ENCODE results near the gene DHX40. TPM values are rescaled to one million over a fixed set of nuclear protein-coding genes. Genes with fewer than 3 reads are reported as not detected.

DHX40 gene
- total and polyA plus RNA-seq, 8 donors, result 6.6 to 21.2 (median 15.7) TPM

DNA sequence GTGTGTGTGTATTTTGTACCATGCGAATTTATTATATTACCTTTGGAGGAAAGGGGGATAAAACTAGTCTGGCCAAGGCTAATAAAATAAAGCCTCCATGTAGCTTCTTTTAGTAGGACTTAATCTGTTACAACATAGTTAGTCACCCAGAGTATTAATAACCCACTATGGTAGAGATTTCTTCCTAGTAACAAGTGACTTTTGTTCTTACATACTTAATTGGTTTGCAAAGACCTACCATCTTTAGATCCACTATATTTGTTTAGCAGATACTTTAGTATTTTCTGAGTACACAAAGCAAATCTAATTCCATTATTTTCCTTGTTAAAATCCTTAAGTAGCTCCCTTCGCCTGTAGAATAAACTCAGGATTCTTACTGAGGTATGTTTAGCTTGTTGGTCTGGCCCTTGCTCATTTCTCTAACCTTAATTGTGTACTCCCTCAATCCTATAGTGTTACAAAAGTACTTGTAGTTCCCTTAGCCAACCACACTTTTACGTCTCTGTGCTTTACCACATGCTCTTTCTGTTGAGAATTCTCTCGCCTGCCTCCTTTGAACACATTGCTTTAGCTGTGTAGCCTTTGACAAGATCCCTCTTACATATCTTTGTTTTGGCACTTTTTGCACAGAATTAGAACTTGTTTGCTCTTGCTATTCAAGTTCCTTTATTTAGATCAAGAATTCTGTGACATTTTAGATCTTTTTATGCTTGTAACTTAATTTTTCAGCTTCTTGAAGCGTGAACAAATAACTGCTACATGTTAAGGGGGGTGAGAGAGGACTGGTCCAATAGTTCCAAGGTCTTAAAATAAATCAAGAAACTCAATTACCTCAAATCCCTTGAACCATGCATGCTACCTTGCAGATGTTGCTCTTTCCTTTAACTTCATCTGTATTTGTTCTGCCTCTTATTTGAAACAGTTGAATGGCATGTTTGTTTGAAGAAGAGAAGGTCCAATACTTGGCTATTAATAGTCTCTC lies 78.0 kb downstream of the DHX40 start:
- FAIRE-seq (no peak), ATAC-seq (peak; percentile 29 to 53 (median 35)), DNase-seq (no peak)
- Histone ChIP-seq H3K36me3 (peaks cover 0 to 6% (median 2%) of the 10 kb centered on the region in 3 donors), H3K4me1 (peaks cover 15 to 24% (median 21%) of the 10 kb centered on the region in 3 donors), H3K27me3 (no peaks in the 10 kb centered on the region), H3K27ac (no peak overlapping the region), H3K4me3 (no peak overlapping the region), H3K9me3 (no peaks in the 10 kb centered on the region)
- TF ChIP-seq, protein P1, sequence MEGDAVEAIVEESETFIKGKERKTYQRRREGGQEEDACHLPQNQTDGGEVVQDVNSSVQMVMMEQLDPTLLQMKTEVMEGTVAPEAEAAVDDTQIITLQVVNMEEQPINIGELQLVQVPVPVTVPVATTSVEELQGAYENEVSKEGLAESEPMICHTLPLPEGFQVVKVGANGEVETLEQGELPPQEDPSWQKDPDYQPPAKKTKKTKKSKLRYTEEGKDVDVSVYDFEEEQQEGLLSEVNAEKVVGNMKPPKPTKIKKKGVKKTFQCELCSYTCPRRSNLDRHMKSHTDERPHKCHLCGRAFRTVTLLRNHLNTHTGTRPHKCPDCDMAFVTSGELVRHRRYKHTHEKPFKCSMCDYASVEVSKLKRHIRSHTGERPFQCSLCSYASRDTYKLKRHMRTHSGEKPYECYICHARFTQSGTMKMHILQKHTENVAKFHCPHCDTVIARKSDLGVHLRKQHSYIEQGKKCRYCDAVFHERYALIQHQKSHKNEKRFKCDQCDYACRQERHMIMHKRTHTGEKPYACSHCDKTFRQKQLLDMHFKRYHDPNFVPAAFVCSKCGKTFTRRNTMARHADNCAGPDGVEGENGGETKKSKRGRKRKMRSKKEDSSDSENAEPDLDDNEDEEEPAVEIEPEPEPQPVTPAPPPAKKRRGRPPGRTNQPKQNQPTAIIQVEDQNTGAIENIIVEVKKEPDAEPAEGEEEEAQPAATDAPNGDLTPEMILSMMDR (IDR thresholded peaks at IDR 0.05), result no peak
- 67 to 68% methylated on average over 5 of the region's 5 CpGs for WGBS, 2 donors
- intact Hi-C loops (cut with DNase I), result no loop called here

DNA sequence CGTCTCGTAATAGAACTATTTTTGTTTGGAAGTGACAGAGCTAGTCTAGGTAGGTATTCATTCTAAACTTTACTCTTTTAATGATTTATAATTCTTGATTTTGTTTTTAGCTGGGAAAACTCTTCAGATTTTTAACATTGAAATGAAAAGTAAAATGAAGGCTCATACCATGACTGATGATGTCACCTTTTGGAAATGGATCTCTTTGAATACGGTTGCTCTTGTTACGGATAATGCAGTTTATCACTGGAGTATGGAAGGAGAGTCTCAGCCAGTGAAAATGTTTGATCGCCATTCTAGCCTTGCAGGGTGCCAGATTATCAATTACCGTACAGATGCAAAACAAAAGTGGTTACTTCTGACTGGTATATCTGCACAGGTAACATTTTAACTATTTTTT lies 81.9 kb downstream of the DHX40 start:
- DNase-seq (no peak), ATAC-seq (no peak), FAIRE-seq (no peak)
- Histone ChIP-seq H3K4me3 (no peak overlapping the region), H3K4me1 (peaks cover 8 to 12% (median 11%) of the 10 kb centered on the region in 3 donors), H3K36me3 (peaks cover 0 to 26% (median 23%) of the 10 kb centered on the region in 3 donors), H3K27ac (no peak overlapping the region), H3K9me3 (no peaks in the 10 kb centered on the region), H3K27me3 (no peaks in the 10 kb centered on the region)
- WGBS, 2 donors, result 81 to 83% methylated on average over 6 of the region's 6 CpGs
- TF ChIP-seq, protein P1 (IDR thresholded peaks at IDR 0.05), result no peak
- intact Hi-C loops (cut with DNase I), result no loop called here

DNA sequence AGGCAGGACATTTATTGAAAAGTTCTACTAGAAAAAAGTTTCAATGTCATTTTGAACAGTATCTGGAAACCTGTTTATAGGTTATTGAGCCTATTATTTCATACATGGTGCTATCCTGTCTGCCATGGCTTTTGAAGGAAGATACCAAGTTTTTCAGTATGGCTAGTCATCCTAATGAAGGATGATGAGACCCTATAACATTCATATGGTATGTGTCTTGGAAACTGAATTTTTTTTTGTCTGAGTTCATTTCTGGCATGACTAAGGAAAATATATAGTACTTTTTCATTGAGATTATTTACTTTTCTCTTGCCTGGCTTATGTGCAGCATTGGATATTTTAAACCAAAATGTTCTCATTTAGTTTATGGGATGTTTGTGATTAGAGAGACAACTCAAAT lies 84.5 kb downstream of the DHX40 start:
- TF ChIP-seq, protein P1 (IDR thresholded peaks at IDR 0.05), result no peak
- FAIRE-seq (no peak), DNase-seq (no peak), ATAC-seq (no peak)
- no peaks in the 10 kb centered on the region for H3K9me3 ChIP-seq
- no peak overlapping the region for H3K27ac ChIP-seq
- H3K27me3 ChIP-seq, result no peaks in the 10 kb centered on the region
- no peak overlapping the region for H3K4me3 ChIP-seq
- H3K36me3 ChIP-seq, result peaks cover 0 to 48% (median 19%) of the 10 kb centered on the region in 3 donors
- no peaks in the 10 kb centered on the region for H3K4me1 ChIP-seq
- intact Hi-C loops (cut with DNase I), result no loop called here

DNA sequence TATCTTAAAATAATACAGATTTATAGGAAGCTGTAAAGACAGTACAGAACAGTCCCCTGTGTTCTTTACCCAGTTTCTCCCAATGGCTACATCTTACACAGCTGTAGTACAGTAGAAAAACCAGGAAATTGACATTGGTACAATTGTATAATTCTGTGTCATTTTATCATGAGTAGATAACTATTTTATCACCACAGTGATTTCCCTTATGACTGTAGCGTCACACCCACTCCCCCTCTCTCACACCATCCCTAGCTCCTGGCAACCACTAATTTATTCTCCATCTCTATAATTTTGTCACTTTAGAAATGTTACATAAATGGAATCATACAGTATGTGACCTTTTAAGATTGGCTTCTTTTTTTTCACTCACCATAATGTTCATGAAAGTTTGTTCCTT lies 85.2 kb downstream of the DHX40 start:
- Histone ChIP-seq H3K4me1 (no peaks in the 10 kb centered on the region), H3K36me3 (peaks cover 0 to 56% (median 18%) of the 10 kb centered on the region in 3 donors), H3K9me3 (no peaks in the 10 kb centered on the region), H3K4me3 (no peak overlapping the region), H3K27ac (no peak overlapping the region), H3K27me3 (no peaks in the 10 kb centered on the region)
- intact Hi-C loops (cut with DNase I), result no loop called here
- DNase-seq (no peak), ATAC-seq (no peak), FAIRE-seq (no peak)
- WGBS, 2 donors, result 87 to 97% methylated on average over 1 of the region's 1 CpG
- TF ChIP-seq, protein P1 (IDR thresholded peaks at IDR 0.05), result no peak

DNA sequence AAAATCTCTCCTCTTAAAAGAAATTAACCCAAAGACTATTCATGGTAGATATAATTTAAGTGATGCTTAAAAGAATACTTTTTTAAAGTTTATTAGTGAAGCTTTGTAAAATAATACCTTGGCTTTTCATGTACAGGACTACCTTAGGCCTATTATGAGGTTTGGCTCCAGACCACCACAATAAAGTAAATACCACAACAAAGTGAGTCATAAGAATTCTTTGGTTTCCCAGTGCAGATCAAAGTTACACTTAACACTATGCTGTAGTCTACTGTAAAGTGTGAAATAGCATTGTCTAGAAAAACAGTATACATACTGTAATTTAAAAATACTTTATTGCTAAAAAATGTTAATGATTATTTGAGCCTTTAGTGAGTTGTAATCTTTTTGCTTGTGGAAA lies 85.9 kb downstream of the DHX40 start:
- Histone ChIP-seq H3K4me3 (no peak overlapping the region), H3K4me1 (no peaks in the 10 kb centered on the region), H3K36me3 (peaks cover 0 to 63% (median 18%) of the 10 kb centered on the region in 3 donors), H3K27me3 (no peaks in the 10 kb centered on the region), H3K27ac (no peak overlapping the region), H3K9me3 (no peaks in the 10 kb centered on the region)
- intact Hi-C loops (cut with DNase I), result no loop called here
- TF ChIP-seq, protein P1 (IDR thresholded peaks at IDR 0.05), result no peak
- DNase-seq, result no peak
- FAIRE-seq, result no peak
- ATAC-seq, result no peak

All from pancreas (tissue), 10 donors.